ENCODE results near the gene CEACAM6.
"Not testable (repeated sequence)": the region's sequence is repeated elsewhere in the genome, so short reads cannot be mapped to it uniquely, and the experiment has no call there.

Gene CEACAM6

DNA sequence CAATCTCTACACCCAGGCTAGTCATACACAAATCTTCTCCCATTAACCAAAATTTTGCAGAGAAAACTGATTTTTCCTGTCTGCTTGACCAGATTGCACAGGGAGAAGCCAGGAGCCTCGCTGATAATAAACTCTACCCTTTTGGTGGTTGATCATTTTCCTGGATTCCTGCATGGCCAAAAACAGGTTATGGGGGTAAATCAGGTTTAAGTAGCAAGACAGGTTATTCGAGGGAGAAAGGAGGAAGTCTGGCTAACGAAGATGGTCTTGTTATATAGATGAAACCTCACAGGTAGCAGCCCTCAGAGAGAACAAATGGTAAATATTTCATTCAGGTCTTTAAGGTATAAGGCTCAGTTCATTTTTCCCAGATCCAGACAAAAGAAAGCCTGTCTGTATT, 16.0 kb upstream of the CEACAM6 start:
- H3K27me3 Mint-ChIP-seq: peaks cover 18% of the 10 kb centered on the region
- H3K27ac Mint-ChIP-seq: no peak overlapping the region
- no peaks in the 10 kb centered on the region for H3K36me3 Mint-ChIP-seq
- H3K4me1 Mint-ChIP-seq: peaks cover 19% of the 10 kb centered on the region
- no peaks in the 10 kb centered on the region for H3K9me3 Mint-ChIP-seq
- H3K4me3 Mint-ChIP-seq: no peak overlapping the region

DNA sequence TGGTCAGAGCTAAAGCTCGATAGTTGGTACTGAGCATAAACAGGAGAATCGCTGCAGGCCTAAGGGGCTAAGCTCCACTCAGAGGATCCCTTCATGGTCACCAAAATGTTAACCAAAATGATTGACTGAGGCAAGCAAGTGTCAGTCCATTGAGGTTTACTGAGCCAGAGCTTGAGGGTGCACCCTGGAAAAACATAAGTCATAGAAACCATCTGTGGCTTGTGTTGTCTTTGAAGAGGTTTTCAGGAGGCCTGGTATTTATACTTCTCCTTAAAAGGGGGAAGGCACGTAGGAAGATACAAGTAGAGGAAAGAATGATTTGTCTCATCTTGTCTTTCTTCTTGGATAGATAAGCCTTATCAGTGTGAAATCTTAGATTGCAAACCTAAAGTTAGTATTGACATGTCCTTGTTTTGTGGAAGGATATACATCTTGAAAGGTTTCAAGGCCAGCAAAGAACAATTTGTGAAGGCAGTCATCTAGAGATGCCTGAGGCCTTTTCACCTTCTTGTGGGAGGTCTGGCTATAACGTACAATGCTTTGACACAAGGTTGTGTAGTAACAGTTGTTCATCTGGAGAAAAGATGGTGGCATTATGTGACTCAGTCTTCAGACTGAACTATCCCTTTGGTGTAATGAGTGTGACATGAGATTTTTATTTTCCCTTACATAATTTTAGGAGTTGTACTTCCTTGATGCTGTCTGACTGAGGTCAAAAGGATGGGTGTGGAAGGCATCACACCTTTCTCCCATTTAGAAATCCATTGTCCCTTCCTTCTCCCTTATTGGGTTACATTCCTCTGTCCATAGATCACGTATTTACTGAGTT, 14.7 kb upstream of the CEACAM6 start:
- Mint-ChIP-seq H3K27me3 (peaks cover 26% of the 10 kb centered on the region), H3K4me3 (no peak overlapping the region), H3K9me3 (no peaks in the 10 kb centered on the region), H3K27ac (peak overlapping the region; percentile 75), H3K4me1 (peaks cover 19% of the 10 kb centered on the region), H3K36me3 (no peaks in the 10 kb centered on the region)

DNA sequence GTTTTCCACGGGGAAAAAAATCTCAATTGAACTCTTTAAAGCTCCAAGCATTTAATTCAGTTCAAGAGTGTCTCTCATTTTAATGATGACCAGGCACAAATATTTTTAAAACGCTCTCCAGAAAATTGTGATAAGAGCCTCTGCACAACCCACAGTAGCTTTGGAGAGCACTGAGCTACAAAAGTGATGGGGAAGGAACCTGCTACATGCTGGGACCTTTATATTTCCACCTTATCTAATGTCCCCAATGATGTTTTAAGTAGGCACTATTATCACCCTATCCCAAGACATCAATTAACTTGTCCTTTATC, 14.1 kb upstream of the CEACAM6 start:
- H3K9me3 Mint-ChIP-seq: no peaks in the 10 kb centered on the region
- H3K36me3 Mint-ChIP-seq: no peaks in the 10 kb centered on the region
- peak overlapping the region; percentile 75 for H3K27ac Mint-ChIP-seq
- H3K4me3 Mint-ChIP-seq: no peak overlapping the region
- peaks cover 19% of the 10 kb centered on the region for H3K4me1 Mint-ChIP-seq
- peaks cover 32% of the 10 kb centered on the region for H3K27me3 Mint-ChIP-seq

DNA sequence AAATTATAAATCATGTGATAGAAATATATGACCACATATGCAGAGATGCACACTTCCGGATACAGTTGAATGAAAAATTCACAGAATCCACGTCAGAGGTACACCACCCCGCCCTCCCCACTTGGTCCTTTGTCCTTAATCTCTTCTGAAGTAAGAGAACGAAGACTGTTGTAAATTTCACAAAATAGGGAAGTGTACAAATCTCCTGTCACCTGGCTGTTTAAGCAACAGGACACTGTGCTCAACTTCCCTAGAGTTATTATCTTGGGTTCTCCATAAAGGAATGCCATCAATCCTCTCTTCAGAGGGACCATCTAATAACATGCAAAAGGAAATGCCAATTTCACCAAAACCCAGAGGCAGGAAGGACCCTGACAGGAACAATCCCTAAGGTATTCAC, 10.5 kb upstream of the CEACAM6 start:
- peaks cover 42% of the 10 kb centered on the region for H3K27me3 Mint-ChIP-seq
- H3K4me1 Mint-ChIP-seq: peaks cover 24% of the 10 kb centered on the region

DNA sequence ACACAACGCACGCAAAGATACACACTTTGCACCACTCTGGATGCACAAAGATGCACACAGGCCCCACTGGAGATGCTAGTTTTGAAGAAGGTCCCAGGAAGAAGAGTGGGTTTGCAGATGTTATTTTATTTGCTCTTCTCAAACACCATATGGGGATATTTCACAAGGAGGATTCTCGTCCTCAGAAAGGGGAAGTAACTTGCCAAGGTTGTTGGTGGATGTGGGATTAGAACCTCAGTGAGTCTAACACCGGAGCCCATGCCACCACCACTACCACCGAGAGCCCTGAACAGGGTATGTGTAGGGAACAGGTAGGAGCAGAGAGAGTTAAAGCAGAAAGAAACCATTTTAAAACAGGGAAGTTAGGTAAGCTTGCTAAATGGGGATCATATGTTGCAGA, 9.6 kb upstream of the CEACAM6 start:
- H3K4me3 Mint-ChIP-seq: no peak overlapping the region

More for the DNA sequence above, 10.5 kb upstream of the CEACAM6 start:
- Mint-ChIP-seq H3K27ac (no peak overlapping the region), H3K9me3 (no peaks in the 10 kb centered on the region), H3K4me3 (no peak overlapping the region), H3K36me3 (no peaks in the 10 kb centered on the region)

DNA sequence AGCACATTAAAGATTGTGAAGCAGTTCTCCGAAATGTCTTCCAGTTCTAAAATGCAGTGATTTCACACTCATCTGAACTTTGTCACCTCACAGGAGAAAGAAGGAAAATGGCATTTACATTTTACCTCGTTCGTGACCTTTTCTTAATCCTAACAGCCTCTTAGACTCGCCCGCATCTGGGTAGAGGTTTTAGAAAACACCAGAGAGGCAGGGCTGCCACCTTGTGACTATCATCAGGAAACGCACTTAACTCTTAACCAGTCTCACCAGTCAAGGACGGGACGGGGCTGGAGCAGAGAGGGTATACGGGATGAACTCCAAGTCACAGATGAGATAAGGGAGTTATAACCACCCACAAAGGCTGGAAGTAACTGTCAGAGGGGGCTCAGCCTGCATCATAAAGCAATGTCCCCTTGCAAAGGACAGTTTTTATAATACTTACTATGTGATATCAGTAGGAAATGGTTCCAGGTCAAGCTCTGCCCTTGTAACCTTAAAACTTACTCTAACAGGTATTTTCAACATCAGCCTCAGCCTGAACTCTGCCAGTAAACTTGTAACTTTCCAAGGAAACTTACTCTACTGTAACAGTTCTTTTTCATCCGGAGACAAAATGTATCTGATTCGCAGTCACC, 8.6 kb upstream of the CEACAM6 start:
- no peaks in the 10 kb centered on the region for H3K36me3 Mint-ChIP-seq

More for the DNA sequence above, 9.6 kb upstream of the CEACAM6 start:
- H3K4me1 Mint-ChIP-seq: peaks cover 15% of the 10 kb centered on the region
- H3K9me3 Mint-ChIP-seq: no peaks in the 10 kb centered on the region
- no peak overlapping the region for H3K27ac Mint-ChIP-seq
- peaks cover 42% of the 10 kb centered on the region for H3K27me3 Mint-ChIP-seq
- no peaks in the 10 kb centered on the region for H3K36me3 Mint-ChIP-seq

DNA sequence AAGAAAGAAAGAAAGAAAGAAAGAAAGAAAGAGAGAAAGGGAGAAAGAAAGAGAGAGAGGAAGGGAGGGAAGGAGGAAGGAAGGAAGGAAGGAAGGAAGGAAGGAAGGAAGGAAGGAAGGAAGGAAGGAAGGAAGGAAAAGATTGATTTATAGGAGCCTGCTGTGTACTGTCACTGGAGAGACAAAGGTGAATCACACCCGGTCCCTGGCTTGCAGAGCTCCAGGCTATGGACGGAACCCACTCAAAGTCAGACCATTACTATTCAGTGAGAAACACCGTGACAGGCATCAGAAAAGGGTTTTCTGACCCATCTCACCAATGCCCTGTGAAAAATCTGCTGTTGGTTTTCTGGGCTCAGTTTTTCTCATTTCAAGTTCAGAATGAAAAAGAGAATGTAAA, 7.3 kb upstream of the CEACAM6 start:
- H3K9me3 Mint-ChIP-seq: no peaks in the 10 kb centered on the region
- H3K4me3 Mint-ChIP-seq: no peak overlapping the region
- no peak overlapping the region for H3K27ac Mint-ChIP-seq
- peaks cover 6% of the 10 kb centered on the region for H3K4me1 Mint-ChIP-seq
- H3K36me3 Mint-ChIP-seq: no peaks in the 10 kb centered on the region
- peaks cover 43% of the 10 kb centered on the region for H3K27me3 Mint-ChIP-seq

More for the DNA sequence above, 8.6 kb upstream of the CEACAM6 start:
- no peaks in the 10 kb centered on the region for H3K9me3 Mint-ChIP-seq
- no peak overlapping the region for H3K4me3 Mint-ChIP-seq
- no peak overlapping the region for H3K27ac Mint-ChIP-seq
- peaks cover 6% of the 10 kb centered on the region for H3K4me1 Mint-ChIP-seq
- peaks cover 41% of the 10 kb centered on the region for H3K27me3 Mint-ChIP-seq

DNA sequence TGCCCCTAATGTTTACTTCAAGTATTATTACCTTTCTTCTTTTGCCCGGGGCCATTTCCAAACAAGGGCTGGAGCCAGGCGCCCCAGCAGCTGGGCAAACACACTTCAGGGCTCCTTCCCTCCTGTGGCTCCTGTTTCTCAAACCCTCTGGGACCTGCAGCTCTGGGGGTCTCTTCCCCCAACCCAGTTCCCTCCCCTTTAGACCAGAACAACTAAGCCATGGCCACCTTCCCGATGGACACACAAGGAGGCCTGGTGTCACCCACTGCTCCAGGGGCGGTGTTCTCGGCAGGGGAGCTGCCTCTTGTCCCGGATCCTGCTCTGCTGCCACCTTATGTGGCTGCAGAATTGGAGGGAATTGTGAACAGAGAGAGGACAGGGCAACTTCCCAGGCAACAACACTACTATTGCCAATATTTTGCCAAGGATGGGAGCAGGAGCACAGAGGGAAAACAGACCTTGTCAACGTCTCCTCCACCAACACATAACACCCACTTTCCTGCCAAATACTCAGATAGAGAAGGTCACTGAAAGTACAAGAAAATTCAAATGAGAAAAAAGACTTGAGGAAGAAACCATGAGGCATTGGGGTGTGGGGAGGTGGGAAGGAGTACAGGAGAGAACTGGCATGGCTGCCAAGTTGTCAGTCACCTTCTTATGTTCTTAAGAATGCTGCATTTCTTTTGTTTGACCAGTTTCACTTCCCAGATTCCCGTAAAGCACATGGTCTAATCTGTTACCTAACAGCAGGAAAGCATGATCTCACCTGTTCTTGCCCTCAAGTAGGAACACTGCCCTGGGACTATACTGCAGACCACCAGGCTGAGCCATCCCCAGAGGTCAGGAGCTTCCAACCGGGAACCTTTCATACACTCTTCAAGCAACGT, 4.8 kb upstream of the CEACAM6 start:
- peaks cover 38% of the 10 kb centered on the region for H3K27me3 Mint-ChIP-seq
- not testable (repeated sequence) for H3K4me1 Mint-ChIP-seq, H3K36me3 Mint-ChIP-seq, H3K4me3 Mint-ChIP-seq, H3K27ac Mint-ChIP-seq, H3K9me3 Mint-ChIP-seq

DNA sequence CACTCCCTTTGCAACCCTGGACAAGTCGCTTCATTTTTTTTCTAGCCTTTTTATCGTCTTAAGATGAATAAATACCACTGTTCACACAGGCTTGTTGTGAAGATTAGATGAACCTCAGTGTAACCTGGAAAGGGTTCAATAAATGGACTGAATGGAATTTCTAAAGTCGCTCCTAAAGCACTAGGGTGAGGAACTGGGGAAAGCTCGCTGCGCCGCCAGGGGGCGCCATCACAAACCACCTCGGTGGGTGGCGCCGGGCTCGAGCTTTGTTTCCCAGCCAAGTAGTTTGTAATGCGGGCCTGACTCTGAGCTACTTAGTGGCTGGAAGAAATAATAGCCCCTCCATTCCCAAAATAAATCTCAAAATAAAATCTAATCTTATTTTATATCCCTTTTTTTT, 2.2 kb upstream of the CEACAM6 start:
- H3K36me3 Mint-ChIP-seq: no peaks in the 10 kb centered on the region
- H3K27me3 Mint-ChIP-seq: peaks cover 23% of the 10 kb centered on the region
- peaks cover 3% of the 10 kb centered on the region for H3K4me1 Mint-ChIP-seq
- no peaks in the 10 kb centered on the region for H3K9me3 Mint-ChIP-seq
- H3K4me3 Mint-ChIP-seq: no peak overlapping the region
- H3K27ac Mint-ChIP-seq: no peak overlapping the region

DNA sequence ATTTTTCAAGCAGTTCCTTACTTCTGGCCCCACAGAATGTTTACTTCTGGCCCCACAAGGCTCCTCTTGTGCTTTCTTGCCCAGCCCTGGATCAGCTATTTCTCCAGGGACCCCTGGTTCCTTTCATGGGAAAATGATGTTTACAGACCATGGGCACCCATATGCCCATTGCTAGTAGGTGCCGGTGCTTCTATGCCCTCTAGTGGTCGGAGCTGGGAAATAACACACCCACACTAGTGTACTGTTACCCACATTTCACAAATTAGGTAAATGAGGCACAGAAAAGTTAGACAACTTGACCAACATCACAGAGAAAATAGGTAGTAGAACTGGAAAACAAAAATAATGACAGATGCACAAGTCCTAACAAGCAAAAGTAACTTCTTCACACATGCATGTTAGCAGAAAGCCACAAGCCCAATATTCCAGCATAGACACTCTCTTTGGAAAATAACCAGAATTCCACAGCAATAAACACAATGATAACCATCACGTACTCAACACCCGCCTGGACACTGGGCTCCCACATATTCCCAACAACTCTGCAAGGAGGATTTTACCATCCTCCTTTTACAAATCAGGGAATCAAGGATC, 1.3 kb upstream of the CEACAM6 start:
- no peak overlapping the region for H3K27ac Mint-ChIP-seq
- H3K36me3 Mint-ChIP-seq: no peaks in the 10 kb centered on the region
- peaks cover 3% of the 10 kb centered on the region for H3K4me1 Mint-ChIP-seq
- no peak overlapping the region for H3K4me3 Mint-ChIP-seq
- H3K9me3 Mint-ChIP-seq: no peaks in the 10 kb centered on the region
- peaks cover 17% of the 10 kb centered on the region for H3K27me3 Mint-ChIP-seq

DNA sequence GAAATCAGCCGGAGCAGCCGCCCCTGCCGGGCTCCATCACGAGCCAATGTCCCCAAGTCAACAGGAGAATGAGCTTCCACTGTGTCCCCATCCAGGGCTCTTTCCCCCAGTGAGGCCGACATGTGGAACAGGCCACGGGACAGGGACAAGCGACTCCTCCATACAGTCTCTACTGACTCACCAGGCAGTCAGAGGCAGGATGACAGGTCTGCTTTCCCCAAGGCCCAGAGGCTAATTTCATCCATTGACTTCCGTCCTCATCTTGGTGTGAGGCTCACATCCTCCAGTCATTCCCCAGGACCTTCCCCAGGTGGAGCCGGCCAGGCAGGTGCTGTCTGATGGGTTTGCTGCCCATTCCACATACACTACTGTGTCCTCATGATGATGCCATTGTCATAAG, 3.5 kb downstream of the CEACAM6 start:
- peaks cover 1% of the 10 kb centered on the region for H3K4me1 Mint-ChIP-seq
- no peak overlapping the region for H3K27ac Mint-ChIP-seq
- no peaks in the 10 kb centered on the region for H3K9me3 Mint-ChIP-seq
- no peak overlapping the region for H3K4me3 Mint-ChIP-seq
- H3K27me3 Mint-ChIP-seq: peaks cover 33% of the 10 kb centered on the region
- H3K36me3 Mint-ChIP-seq: no peaks in the 10 kb centered on the region

DNA sequence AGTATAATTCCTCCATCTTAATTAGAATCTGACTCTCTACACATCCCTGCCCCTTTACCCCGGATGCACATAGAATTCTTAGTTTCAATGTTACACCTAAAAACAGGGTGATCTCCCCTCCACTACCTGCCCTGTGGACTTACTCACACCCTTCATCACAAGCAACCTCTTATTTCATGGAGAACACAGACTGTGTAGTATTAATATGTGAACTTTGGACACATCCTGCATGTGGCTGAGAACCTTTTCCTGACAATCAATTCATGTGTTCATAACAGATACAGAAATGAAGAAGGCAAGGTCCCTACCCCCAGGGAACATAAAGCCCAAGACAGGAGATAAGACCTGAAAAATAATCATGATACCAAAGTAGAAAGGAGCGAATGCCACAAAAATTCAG, 11.8 kb downstream of the CEACAM6 start:
- Mint-ChIP-seq H3K4me3 (no peak overlapping the region), H3K4me1 (peaks cover 7% of the 10 kb centered on the region), H3K27me3 (peaks cover 26% of the 10 kb centered on the region), H3K9me3 (no peaks in the 10 kb centered on the region), H3K36me3 (no peaks in the 10 kb centered on the region), H3K27ac (no peak overlapping the region)

DNA sequence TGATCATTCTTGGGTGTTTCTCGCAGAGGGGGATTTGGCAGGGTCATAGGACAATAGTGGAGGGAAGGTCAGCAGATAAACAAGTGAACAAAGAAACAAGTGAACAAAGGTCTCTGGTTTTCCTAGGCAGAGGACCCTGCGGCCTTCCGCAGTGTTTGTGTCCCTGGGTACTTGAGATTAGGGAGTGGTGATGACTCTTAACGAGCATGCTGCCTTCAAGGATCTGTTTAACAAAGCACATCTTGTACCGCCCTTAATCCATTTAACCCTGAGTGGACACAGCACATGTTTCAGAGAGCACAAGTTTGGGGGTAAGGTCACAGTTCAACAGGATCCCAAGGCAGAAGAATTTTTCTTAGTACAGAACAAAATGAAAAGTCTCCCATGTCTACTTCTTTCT, 12.8 kb downstream of the CEACAM6 start:
- H3K9me3 Mint-ChIP-seq, H3K27ac Mint-ChIP-seq: not testable (repeated sequence)

DNA sequence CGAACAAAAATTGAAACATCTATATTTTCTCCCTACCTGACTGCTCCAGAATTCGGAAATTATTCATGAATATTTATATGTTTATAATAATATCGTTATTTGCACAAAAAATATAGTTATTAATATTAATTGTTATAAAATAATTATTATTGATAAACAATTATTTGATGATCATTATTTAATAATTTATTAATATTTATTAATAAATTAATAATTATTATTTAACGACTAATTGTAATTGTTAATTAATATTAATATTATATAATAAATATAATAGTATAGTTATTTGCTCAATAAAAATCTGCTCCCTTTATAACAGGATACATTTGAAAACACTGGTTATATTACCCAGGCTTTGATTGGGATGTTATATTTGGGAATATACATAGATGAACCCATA, 14.3 kb downstream of the CEACAM6 start:
- Mint-ChIP-seq H3K36me3 (no peaks in the 10 kb centered on the region), H3K9me3 (no peaks in the 10 kb centered on the region), H3K27ac (no peak overlapping the region), H3K4me1 (peaks cover 30% of the 10 kb centered on the region), H3K4me3 (no peak overlapping the region), H3K27me3 (peaks cover 21% of the 10 kb centered on the region)

More for the DNA sequence above, 12.8 kb downstream of the CEACAM6 start:
- H3K27me3 Mint-ChIP-seq: peaks cover 23% of the 10 kb centered on the region
- not testable (repeated sequence) for H3K36me3 Mint-ChIP-seq, H3K4me3 Mint-ChIP-seq
- peaks cover 15% of the 10 kb centered on the region for H3K4me1 Mint-ChIP-seq

DNA sequence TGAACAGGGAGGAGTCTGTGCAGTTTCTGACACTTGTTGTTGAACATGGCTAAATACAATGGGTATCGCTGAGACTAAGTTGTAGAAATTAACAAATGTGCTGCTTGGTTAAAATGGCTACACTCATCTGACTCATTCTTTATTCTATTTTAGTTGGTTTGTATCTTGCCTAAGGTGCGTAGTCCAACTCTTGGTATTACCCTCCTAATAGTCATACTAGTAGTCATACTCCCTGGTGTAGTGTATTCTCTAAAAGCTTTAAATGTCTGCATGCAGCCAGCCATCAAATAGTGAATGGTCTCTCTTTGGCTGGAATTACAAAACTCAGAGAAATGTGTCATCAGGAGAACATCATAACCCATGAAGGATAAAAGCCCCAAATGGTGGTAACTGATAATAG, 16.1 kb downstream of the CEACAM6 start:
- H3K4me3 Mint-ChIP-seq: no peak overlapping the region
- no peak overlapping the region for H3K27ac Mint-ChIP-seq
- peaks cover 20% of the 10 kb centered on the region for H3K27me3 Mint-ChIP-seq
- peaks cover 45% of the 10 kb centered on the region for H3K4me1 Mint-ChIP-seq
- no peaks in the 10 kb centered on the region for H3K9me3 Mint-ChIP-seq
- H3K36me3 Mint-ChIP-seq: no peaks in the 10 kb centered on the region

All from activated naive CD4-positive, alpha-beta T cell treated with anti-CD3 and anti-CD28 coated beads, Interleukin-2, amount 50 U/mL, for 24 hours (primary cell).